CD14-positive monocyte (primary cell): ENCODE data around the gene SLC2A14. TPM values are rescaled to one million over a fixed set of nuclear protein-coding genes. Genes with fewer than 3 reads are reported as not detected.
A peak's percentile ranks its signal among the peaks of the same experiment; 100 is the strongest.
"Not testable (repeated sequence)": the region's sequence is repeated elsewhere in the genome, so short reads cannot be mapped to it uniquely, and the experiment has no call there.

Experiments used
- DNase-seq, 3 donors: peaks; one replicate each; pipeline ENCODE4 v3.0.0-alpha.2; 2011 to 2022
- H2AFZ ChIP-seq: 2 replicates; pipeline ENCODE4 v1.6.0; 2012; ENCODE audit warnings: mild to moderate bottlenecking, low read depth, low read length, inconsistent platforms; ENCODE audit not compliant: insufficient read depth, poor library complexity, severe bottlenecking
- H3K27ac ChIP-seq, 2 donors: 1 replicate in 1 of 2; 2 replicates in 1 of 2; pipeline ENCODE4 v1.5.1; 2012 to 2013; ENCODE audit warnings: low read length in 2 of 2, control low read depth in 1 of 2, inconsistent platforms in 1 of 2, low read depth in 1 of 2, mild to moderate bottlenecking in 1 of 2
- H3K27me3 ChIP-seq, 2 donors: one replicate each; pipeline versions ENCODE4 v1.6.0 to v1.6.1; 2011 to 2013; ENCODE audit warnings: low read length in 2 of 2; ENCODE audit not compliant: control insufficient read depth in 2 of 2, insufficient read depth in 2 of 2
- H3K36me3 ChIP-seq, 2 donors: replicated peaks in 1 of 2; 1 replicate in 1 of 2; 2 replicates in 1 of 2; pipeline versions ENCODE4 v1.5.1 to v1.6.1; 2012 to 2013; ENCODE audit warnings: low read length in 2 of 2, control low read depth in 1 of 2, inconsistent platforms in 1 of 2, mild to moderate bottlenecking in 1 of 2; ENCODE audit not compliant: insufficient read depth in 2 of 2, control insufficient read depth in 1 of 2
- H3K4me1 ChIP-seq, 2 donors: 1 replicate in 1 of 2; 2 replicates in 1 of 2; pipeline versions ENCODE4 v1.5.1 to v1.6.1; 2012 to 2013; ENCODE audit warnings: low read length in 2 of 2, control low read depth in 1 of 2, inconsistent platforms in 1 of 2, mild to moderate bottlenecking in 1 of 2, moderate library complexity in 1 of 2; ENCODE audit not compliant: insufficient read depth in 2 of 2, control insufficient read depth in 1 of 2
- H3K4me2 ChIP-seq: replicated peaks from 2 replicates; pipeline ENCODE3; 2012; ENCODE audit warnings: low read length, moderate library complexity, mild to moderate bottlenecking; ENCODE audit not compliant: poor library complexity, severe bottlenecking; ENCODE audit errors: extremely low read depth
- H3K4me3 ChIP-seq, 3 experiments: fragments of 200-600 bp in 1 of 3; sonication (generic) in 1 of 3; replicated peaks in 1 of 3; 1 replicate in 2 of 3; 2 replicates in 1 of 3; pipeline ENCODE4 v1.5.1; 2011 to 2013; ENCODE audit warnings: low read length in 3 of 3, mild to moderate bottlenecking in 3 of 3, control low read depth in 2 of 3, low read depth in 2 of 3, inconsistent platforms in 1 of 3, moderate library complexity in 1 of 3
- H3K79me2 ChIP-seq: 2 replicates; pipeline ENCODE4 v1.6.0; 2012; ENCODE audit warnings: mild to moderate bottlenecking, control low read depth, inconsistent platforms, low read length, moderate library complexity; ENCODE audit not compliant: insufficient read depth
- H3K9ac ChIP-seq: 2 replicates; pipeline ENCODE4 v1.6.0; 2017; ENCODE audit warnings: low read length, mild to moderate bottlenecking; ENCODE audit not compliant: insufficient read depth, poor library complexity, severe bottlenecking
- H3K9me3 ChIP-seq, 2 donors: replicated peaks in 1 of 2; 1 replicate in 1 of 2; 2 replicates in 1 of 2; pipeline versions ENCODE4 v1.5.1 to v1.6.1; 2012 to 2013; ENCODE audit warnings: low read length in 2 of 2, control low read depth in 1 of 2; ENCODE audit not compliant: control insufficient read depth in 1 of 2, insufficient read depth in 1 of 2
- H4K20me1 ChIP-seq: 2 replicates; pipeline ENCODE4 v1.6.0; 2012; ENCODE audit warnings: mild to moderate bottlenecking, low read length, control low read depth, moderate library complexity; ENCODE audit not compliant: insufficient read depth
- H3K27ac Mint-ChIP-seq, 7 donors: one replicate each; pipeline ENCODE4 v1.8.0; 2020; ENCODE audit warnings: mild to moderate bottlenecking in 7 of 7, mixed read lengths in 7 of 7, moderate library complexity in 6 of 7, inconsistent platforms in 2 of 7
- H3K27me3 Mint-ChIP-seq, 3 donors: one replicate each; pipeline ENCODE4 v1.8.0; 2021 to 2022; ENCODE audit warnings: low read depth in 3 of 3, mild to moderate bottlenecking in 3 of 3, mixed read lengths in 3 of 3, moderate library complexity in 3 of 3, inconsistent platforms in 1 of 3
- H3K36me3 Mint-ChIP-seq, 2 donors: one replicate each; pipeline ENCODE4 v1.8.0; 2020; ENCODE audit warnings: mixed read lengths in 2 of 2, inconsistent platforms in 1 of 2, mild to moderate bottlenecking in 1 of 2
- H3K4me1 Mint-ChIP-seq: one replicate; pipeline ENCODE4 v1.8.0; 2020; ENCODE audit warnings: mild to moderate bottlenecking, mixed read lengths
- H3K4me3 Mint-ChIP-seq, 2 donors: one replicate each; pipeline ENCODE4 v1.8.0; 2020; ENCODE audit warnings: mild to moderate bottlenecking in 2 of 2, mixed read lengths in 2 of 2, moderate library complexity in 1 of 2
- H3K9me3 Mint-ChIP-seq, 7 donors: one replicate each; pipeline ENCODE4 v1.8.0; 2020 to 2022; ENCODE audit warnings: mixed read lengths in 7 of 7, mild to moderate bottlenecking in 6 of 7, moderate library complexity in 6 of 7, inconsistent platforms in 2 of 7
- WGBS: methylation state at CpG from one replicate; pipeline ENCODE4 v1.1.5; 2013; ENCODE audit warnings: missing lambda C conversion rate; ENCODE audit not compliant: insufficient coverage; 5-methylcytosine and 5-hydroxymethylcytosine counted together
- intact Hi-C, 2 donors: fragments of 100-400 bp; cut with micrococcal nuclease; formaldehyde crosslinking; loops; one replicate each; pipeline versions ENCODE4 v1.15.0 to v1.15.1; 2023
- polyA plus RNA-seq, 3 donors: library from polyadenylated mRNA; depleted of rRNA in 1 of 3; unstranded in 2 of 3; stranded (reverse) in 1 of 3; fragments of 300-500 nt in 2 of 3; fragments of >200 nt in 1 of 3; fragmentation: Illumina TruSeq in 2 of 3; gene quantifications; 1 replicate in 2 of 3; 2 replicates in 1 of 3; pipeline ENCODE4 v1.2.3, GENCODE V29; 2012 to 2021
- TF ChIP-seq, protein P1 (sequence below): fragments of 200-600 bp; IDR thresholded peaks from one replicate; pipeline ENCODE4 v1.8.0; 2022; ENCODE audit warnings: antibody characterized with exemption, mild to moderate bottlenecking

The SLC2A14 gene
- polyA plus RNA-seq, 3 donors = 0.21 to 3.1 (median 0.29) TPM

DNA sequence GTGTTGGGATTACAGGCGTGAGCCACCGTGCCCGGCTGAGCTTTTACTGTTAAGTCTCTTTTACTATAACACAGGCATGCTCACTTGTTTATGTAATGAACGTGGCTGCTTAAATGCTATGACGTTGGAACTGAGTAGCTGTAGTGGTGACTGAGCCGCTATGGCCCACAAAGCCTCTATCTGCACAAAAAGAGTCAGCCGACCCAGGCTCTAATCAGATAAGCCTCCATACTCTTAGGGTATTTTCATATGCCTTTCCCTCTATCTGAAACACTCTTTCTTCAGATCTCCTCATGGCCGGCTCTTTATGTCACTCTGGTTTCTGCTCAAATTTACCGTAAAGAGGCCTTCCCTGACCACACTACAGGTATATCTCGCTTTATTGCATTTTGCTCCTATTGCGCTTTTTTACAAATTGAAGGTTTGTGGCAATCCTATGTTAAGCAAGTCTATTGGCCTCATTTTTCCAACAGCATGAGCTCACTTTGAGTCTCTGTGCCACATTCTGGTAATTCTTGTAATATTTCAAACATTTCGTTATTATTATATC is 8.0 kb downstream of the SLC2A14 start:
- Mint-ChIP-seq H3K27ac (no peak overlapping the region), H3K4me3 (no peak overlapping the region), H3K36me3 (no peaks in the 10 kb centered on the region), H3K4me1 (peaks cover 34% of the 10 kb centered on the region), H3K9me3 (peaks cover 0 to 4% (median 0%) of the 10 kb centered on the region in 7 donors), H3K27me3 (peaks cover 0 to 4% (median 1%) of the 10 kb centered on the region in 3 donors)
- 90% methylated on average over 5 of the region's 12 CpGs for WGBS
- Histone ChIP-seq H3K79me2 (no peaks in the 10 kb centered on the region), H4K20me1 (no peaks in the 10 kb centered on the region), H2AFZ (no peak overlapping the region), H3K4me1 (peaks cover 0 to 9% of the 10 kb centered on the region in 2 donors), H3K27ac (no peak overlapping the region), H3K9me3 (no peaks in the 10 kb centered on the region), H3K9ac (no peak overlapping the region), H3K4me2 (no peak overlapping the region), H3K4me3 (no peak overlapping the region), H3K36me3 (no peaks in the 10 kb centered on the region), H3K27me3 (no peaks in the 10 kb centered on the region)
- TF ChIP-seq, protein P1, sequence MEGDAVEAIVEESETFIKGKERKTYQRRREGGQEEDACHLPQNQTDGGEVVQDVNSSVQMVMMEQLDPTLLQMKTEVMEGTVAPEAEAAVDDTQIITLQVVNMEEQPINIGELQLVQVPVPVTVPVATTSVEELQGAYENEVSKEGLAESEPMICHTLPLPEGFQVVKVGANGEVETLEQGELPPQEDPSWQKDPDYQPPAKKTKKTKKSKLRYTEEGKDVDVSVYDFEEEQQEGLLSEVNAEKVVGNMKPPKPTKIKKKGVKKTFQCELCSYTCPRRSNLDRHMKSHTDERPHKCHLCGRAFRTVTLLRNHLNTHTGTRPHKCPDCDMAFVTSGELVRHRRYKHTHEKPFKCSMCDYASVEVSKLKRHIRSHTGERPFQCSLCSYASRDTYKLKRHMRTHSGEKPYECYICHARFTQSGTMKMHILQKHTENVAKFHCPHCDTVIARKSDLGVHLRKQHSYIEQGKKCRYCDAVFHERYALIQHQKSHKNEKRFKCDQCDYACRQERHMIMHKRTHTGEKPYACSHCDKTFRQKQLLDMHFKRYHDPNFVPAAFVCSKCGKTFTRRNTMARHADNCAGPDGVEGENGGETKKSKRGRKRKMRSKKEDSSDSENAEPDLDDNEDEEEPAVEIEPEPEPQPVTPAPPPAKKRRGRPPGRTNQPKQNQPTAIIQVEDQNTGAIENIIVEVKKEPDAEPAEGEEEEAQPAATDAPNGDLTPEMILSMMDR = no peak
- intact Hi-C loops = loop anchor here (10.0 kb wide), 2 partner anchors 70 to 130 kb away; partner anchors contain the start of gene SLC2A3 (in 1 of the 2)
- DNase-seq = no peak

DNA sequence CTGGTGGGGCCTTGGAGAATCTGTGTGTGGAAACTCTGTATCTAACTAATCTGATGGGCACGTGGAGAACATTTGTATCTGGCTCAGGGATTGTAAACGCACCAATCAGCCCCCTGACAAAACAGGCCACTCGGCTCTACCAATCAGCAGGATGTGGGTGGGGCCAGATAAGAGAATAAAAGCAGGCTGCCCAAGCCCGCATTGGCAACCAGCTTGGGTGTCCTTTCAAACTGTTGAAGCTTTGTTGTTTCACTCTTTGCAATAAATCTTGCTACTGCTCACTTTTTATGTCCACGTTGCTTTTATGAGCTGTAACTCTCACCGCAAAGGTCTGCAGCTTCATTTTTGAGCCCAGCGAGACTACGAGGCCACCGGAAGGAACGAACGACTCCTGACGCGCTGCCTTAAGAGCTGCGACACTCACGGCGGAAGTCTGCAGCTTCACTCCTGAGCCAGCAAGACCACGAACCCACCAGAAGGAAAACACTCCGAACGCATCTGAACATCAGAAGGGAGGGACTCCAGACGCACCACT is 9.8 kb downstream of the SLC2A14 start:
- not testable (repeated sequence) for H3K9me3 Mint-ChIP-seq, H3K36me3 ChIP-seq, H4K20me1 ChIP-seq, H3K9ac ChIP-seq, DNase-seq, H3K36me3 Mint-ChIP-seq, H3K27me3 Mint-ChIP-seq, H3K4me1 ChIP-seq, H3K27ac ChIP-seq, H3K4me2 ChIP-seq, H3K79me2 ChIP-seq, H3K9me3 ChIP-seq, H2AFZ ChIP-seq, H3K27me3 ChIP-seq
- H3K4me3 ChIP-seq = peak overlapping the region in 1 of 3 experiments; percentile 17
- Mint-ChIP-seq H3K4me3 (peak overlapping the region; percentile 61 to 86), H3K27ac (peak overlapping the region in 1 of 7 donors; percentile 44), H3K4me1 (peaks cover 40% of the 10 kb centered on the region)
- 68% methylated on average over 19 of the region's 20 CpGs for WGBS
- intact Hi-C loops = loop anchor here (2.0 to 10.0 kb wide), 3 partner anchors 30 to 132 kb away; partner anchors contain the start of gene SLC2A3 (in 1 of the 2)

DNA sequence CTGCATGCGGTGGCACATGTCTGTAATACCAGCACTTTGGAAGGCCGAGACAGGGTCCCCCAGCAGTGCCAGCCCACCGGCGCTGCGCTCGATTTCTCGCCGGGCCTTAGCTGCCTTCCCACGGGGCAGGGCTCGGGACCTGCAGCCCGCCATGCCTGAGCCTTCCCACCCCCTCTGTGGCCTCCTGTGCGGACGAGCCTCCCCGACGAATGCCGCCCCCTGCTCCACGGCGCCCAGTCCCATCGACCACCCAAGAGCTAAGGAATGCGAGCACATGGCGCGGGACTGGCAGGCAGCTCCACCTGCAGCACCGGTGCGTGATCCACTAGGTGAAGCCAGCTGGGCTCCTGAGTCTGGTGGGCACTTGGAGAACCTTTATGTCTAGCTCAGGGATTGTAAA is 10.4 kb downstream of the SLC2A14 start:
- peaks cover 36% of the 10 kb centered on the region for H3K4me1 Mint-ChIP-seq
- not testable (repeated sequence) for H3K9me3 Mint-ChIP-seq, H2AFZ ChIP-seq, H4K20me1 ChIP-seq, H3K36me3 Mint-ChIP-seq, DNase-seq, H3K4me3 ChIP-seq, H3K36me3 ChIP-seq, H3K27ac ChIP-seq, H3K4me2 ChIP-seq, H3K9ac ChIP-seq, H3K27me3 Mint-ChIP-seq, H3K27ac Mint-ChIP-seq, H3K4me1 ChIP-seq, H3K9me3 ChIP-seq, H3K4me3 Mint-ChIP-seq, H3K27me3 ChIP-seq, H3K79me2 ChIP-seq
- 93% methylated on average over 22 of the region's 24 CpGs for WGBS
- intact Hi-C loops = loop anchor here (2.0 to 10.0 kb wide), 3 partner anchors 30 to 132 kb away; partner anchors contain the start of gene SLC2A3 (in 1 of the 2)
